Neuron (in vitro differentiated cells): ENCODE data around the gene OR5AR1.

Source experiments
- H2AFZ ChIP-seq: one replicate; pipeline ENCODE4 v1.6.1; 2013; ENCODE audit warnings: low read depth, mild to moderate bottlenecking, inconsistent platforms, low read length, moderate library complexity
- H3K27me3 ChIP-seq: one replicate; pipeline ENCODE4 v1.6.1; 2013; ENCODE audit warnings: low read length; ENCODE audit not compliant: insufficient read depth
- H3K36me3 ChIP-seq: one replicate; pipeline ENCODE4 v1.6.1; 2013; ENCODE audit warnings: low read length; ENCODE audit not compliant: insufficient read depth
- H3K4me1 ChIP-seq: one replicate; pipeline ENCODE4 v1.6.1; 2013; ENCODE audit warnings: low read length; ENCODE audit not compliant: insufficient read depth
- H3K4me3 ChIP-seq: 2 replicates; pipeline ENCODE4 v1.5.1; 2013; ENCODE audit warnings: mild to moderate bottlenecking, low read length, moderate library complexity
- H3K9me3 ChIP-seq: one replicate; pipeline ENCODE4 v1.6.1; 2013; ENCODE audit warnings: low read length

The OR5AR1 gene

DNA sequence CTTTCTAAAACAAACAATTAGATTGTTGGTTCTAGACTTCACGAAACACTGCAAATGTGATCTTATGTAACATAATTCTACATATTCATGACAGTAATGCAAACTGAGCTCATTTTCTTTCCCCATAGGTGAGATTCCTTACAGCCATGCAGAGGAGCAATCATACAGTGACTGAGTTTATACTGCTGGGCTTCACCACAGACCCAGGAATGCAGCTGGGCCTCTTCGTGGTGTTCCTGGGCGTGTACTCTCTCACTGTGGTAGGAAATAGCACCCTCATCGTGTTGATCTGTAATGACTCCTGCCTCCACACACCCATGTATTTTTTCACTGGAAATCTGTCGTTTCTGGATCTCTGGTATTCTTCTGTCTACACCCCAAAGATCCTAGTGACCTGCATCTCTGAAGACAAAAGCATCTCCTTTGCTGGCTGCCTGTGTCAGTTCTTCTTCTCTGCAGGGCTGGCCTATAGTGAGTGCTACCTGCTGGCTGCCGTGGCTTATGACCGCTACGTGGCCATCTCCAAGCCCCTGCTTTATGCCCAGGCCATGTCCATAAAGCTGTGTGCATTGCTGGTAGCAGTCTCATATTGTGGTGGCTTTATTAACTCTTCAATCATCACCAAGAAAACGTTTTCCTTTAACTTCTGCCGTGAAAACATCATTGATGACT, 36.9 kb downstream of the OR5AR1 start:
- H2AFZ ChIP-seq, result no peak overlapping the region
- H3K4me3 ChIP-seq, result no peak overlapping the region
- H3K4me1 ChIP-seq, result no peaks in the 10 kb centered on the region

DNA sequence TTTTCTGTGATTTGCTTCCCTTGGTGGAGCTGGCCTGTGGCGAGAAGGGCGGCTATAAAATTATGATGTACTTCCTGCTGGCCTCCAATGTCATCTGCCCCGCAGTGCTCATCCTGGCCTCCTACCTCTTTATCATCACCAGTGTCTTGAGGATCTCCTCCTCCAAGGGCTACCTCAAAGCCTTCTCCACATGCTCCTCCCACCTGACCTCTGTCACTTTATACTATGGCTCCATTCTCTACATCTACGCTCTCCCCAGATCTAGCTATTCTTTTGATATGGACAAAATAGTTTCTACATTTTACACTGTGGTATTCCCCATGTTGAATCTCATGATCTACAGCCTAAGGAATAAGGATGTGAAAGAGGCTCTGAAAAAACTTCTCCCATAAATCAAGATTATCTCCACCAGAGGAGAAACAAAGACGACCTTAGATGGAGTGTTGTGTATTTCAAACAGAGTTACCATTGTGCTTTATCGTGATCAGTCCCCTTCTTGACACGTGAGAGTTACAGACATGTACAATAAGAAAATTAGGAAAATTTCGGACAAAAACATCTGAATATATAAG, 37.5 kb downstream of the OR5AR1 start:
- no peaks in the 10 kb centered on the region for H3K36me3 ChIP-seq
- H3K9me3 ChIP-seq, result no peaks in the 10 kb centered on the region
- no peak overlapping the region for H3K4me3 ChIP-seq
- no peaks in the 10 kb centered on the region for H3K4me1 ChIP-seq
- H3K27me3 ChIP-seq, result no peaks in the 10 kb centered on the region
- H2AFZ ChIP-seq, result no peak overlapping the region

More for the DNA sequence above, 36.9 kb downstream of the OR5AR1 start:
- Histone ChIP-seq H3K36me3 (no peaks in the 10 kb centered on the region), H3K9me3 (no peaks in the 10 kb centered on the region), H3K27me3 (no peaks in the 10 kb centered on the region)

DNA sequence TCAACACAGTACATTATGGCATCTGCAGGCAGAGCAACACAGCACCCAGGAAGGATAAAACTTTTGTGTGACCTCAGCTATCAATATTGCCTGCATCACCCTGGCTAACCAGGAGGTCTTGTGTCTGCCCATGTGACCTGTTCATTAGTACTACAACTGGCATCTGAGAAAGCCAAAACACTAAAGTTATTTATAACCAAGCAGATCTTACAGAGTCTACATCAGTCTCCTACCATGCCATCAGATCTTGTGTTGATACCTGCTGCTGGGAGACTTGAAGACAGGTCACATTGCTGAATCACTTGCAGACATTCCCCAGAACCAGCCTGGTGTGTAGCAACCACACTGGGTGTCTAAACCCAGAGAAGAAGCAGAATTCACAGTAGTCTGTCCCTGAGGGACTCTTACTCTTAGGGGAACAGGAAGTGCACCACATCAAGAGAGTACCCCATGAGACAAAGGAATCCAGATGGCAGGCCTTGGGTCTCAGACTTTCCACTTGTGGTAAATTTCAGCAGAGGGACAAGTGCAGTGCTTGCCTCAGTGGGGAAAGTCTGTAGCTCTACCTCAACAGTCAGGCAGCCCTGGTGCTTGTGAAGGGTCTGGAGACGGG, 42.4 kb downstream of the OR5AR1 start:
- no peak overlapping the region for H2AFZ ChIP-seq

DNA sequence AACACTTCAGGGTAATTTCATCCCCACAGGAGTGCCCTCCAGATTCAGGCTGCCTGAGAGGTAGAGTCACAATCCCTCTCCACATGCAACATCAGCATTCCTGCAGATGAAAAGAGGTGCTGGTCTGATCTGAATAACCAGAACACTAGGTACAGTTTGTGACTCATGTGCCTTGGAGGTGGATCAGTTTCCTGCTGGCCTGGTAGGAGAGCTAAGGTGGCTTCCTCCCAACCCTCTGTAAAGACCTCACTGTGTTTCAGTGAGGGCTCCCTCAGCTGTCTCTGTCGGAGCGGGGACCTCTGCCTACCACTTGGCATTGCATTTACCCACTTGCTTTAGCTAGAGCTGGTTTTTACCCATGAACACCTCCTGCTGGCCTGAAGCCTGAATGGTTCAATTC, 43.0 kb downstream of the OR5AR1 start:
- Histone ChIP-seq H3K27me3 (no peaks in the 10 kb centered on the region), H3K4me3 (no peak overlapping the region), H3K9me3 (no peaks in the 10 kb centered on the region), H2AFZ (no peak overlapping the region), H3K4me1 (no peaks in the 10 kb centered on the region), H3K36me3 (no peaks in the 10 kb centered on the region)

More for the DNA sequence above, 42.4 kb downstream of the OR5AR1 start:
- Histone ChIP-seq H3K9me3 (no peaks in the 10 kb centered on the region), H3K27me3 (no peaks in the 10 kb centered on the region), H3K36me3 (no peaks in the 10 kb centered on the region), H3K4me1 (no peaks in the 10 kb centered on the region), H3K4me3 (no peak overlapping the region)

- Histone ChIP-seq H3K36me3 (no peaks in the 10 kb centered on the region), H3K27me3 (no peaks in the 10 kb centered on the region), H3K4me1 (no peaks in the 10 kb centered on the region), H3K4me3 (no peak overlapping the region), H3K9me3 (no peaks in the 10 kb centered on the region), H2AFZ (no peak overlapping the region)
These were observed 50.7 kb downstream of the OR5AR1 start for GRCh38 chr11:56714206-56714605.
